AML-193 (cell line): ENCODE results near the gene HSPA4L.

Experiments
- DNase-seq, 2 experiments: peaks; one replicate each; lab custom pipeline; 2025; lab: John Stamatoyannopoulos, UW

HSPA4L gene

GRCh38 chr4:127782275-127783025 is at the start of gene HSPA4L:
TSS of gene HSPA4L (plus strand) at chr4:127782322. CDS start at chr4:127782551, 229 bp downstream.
- DNase-seq, result no peak

DNA sequence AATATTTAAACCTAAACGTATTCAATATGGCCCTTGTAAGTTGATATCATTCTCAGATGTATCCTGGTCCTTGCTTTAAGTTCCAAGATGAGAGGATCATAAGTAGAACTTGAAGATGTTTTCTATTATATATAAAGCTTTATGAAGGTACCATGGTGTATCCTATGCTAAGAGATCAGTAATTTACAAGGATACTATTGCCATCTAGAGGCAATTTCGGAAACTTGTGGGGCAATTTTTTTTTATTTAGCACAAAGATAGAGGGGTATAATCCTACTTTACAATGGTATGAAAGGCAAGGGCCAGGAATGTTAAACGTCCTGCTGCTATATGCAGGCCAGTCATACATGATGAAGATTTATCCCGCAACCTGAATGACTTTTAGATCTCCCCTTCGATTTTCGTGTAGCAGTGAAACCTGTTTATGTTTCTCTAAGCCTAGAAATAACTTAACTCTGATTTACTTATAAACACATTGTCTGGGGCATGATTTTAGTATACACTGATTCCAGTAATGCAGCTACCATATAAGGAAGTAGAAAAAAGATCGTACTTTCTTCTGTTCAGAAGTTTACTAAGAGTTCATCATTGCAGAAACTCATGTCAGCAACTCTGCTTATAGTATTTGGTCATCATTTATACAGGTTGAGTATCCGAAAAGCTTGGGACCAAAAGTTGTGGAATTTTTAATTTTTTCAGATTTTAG is 49.3 kb upstream of the HSPA4L start:
- peak; percentile 38 to 50 for DNase-seq

DNA sequence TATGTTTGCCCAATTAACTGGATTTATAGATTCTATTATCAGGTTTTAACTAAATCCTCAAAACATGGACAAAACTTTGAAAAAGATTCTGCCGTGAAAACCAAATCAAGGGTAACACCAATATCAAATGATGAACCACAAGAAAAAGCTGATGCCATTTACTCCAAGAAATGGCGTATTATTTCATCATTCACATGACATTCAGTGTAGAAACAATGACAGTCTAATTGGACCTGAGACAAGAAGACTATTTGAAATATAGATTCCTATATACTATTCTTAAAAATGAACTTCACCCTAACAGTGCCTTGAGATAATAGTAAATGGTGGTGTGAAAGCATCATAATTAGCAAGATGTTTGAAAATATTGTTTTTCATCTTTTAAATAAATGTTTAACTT is 47.1 kb upstream of the HSPA4L start:
- DNase-seq, result no peak

DNA sequence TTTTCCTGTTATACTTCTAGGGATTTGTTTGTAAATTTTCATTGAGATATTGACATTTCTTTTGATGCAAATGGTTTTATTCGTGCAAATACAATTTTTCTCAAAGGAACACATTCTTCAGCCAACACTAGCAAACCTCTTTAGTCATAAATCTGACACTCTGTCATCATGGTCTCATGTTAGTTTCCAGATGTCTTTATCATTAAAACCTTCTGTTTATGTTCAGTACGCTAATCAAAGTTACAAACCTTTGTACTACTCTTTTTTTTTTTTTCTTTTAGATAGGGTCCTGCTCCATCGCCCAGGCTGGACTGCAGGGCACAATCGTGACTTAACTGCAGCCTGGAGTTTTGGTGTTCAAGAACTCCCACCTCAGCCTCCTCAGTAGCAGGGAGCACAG is 44.8 kb upstream of the HSPA4L start:
- DNase-seq, result no peak

- no peak for DNase-seq
Measured at GRCh38 chr4:127741247-127741646, 40.9 kb upstream of the HSPA4L start.

DNA sequence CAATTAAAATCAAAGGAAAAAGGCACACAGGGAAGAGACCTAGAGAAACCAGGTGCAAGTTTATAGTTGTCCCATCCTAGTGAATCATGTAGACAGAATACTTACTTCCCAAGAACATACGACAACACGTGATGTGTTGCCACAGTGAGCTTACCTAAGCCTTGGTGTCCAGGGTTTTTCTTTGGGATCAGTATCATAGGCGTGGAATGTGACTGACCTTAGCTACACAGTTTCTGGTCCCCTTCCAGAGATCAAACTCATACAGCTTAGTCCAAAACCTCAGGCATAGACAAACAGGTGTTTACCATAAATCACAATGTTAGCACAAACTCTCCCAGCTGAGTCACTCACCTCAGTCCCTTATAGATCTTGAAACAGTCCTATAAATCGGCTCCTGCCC is 34.2 kb upstream of the HSPA4L start:
- no peak for DNase-seq

DNA sequence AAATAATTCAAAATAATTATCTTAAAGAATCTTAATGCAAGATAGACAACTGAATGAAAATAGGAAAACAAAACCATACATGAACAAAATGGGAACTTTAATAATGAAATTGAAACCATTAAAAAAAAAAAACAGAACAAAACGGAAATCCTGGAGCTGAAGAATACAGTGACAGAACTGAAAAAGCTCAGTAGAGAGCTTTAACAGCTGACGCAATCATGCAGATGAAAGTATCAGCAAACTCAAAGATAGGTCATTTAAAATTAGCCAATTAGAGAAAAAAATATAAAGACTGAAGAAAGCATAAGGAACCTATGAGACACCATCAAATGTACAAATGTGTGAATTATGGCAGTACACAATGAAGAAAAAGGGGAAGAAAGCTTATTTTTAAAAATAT is 33.2 kb upstream of the HSPA4L start:
- no peak for DNase-seq

DNA sequence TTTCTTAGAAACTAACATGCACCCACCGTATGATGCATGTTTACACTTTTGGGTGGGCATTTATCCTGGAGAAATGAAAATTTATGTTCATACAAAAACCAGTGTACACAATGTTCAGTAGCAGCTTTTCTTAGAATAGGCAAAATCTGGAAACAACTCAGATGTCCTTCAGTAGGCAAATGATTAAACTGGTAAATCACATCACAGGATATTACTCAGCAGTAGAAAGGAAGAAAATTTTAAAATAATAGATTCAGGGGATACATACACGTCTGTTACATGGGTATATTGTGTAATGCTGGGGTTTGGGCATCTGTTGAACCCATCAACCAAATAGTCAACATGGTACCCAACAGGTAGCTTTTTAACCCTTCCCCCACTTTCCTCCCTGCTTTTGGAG is 25.2 kb upstream of the HSPA4L start:
- DNase-seq, result no peak

- no peak for DNase-seq
Measured at GRCh38 chr4:127759228-127759820, 22.8 kb upstream of the HSPA4L start.

- no peak for DNase-seq
Measured at GRCh38 chr4:127759893-127760292, 22.2 kb upstream of the HSPA4L start.

DNA sequence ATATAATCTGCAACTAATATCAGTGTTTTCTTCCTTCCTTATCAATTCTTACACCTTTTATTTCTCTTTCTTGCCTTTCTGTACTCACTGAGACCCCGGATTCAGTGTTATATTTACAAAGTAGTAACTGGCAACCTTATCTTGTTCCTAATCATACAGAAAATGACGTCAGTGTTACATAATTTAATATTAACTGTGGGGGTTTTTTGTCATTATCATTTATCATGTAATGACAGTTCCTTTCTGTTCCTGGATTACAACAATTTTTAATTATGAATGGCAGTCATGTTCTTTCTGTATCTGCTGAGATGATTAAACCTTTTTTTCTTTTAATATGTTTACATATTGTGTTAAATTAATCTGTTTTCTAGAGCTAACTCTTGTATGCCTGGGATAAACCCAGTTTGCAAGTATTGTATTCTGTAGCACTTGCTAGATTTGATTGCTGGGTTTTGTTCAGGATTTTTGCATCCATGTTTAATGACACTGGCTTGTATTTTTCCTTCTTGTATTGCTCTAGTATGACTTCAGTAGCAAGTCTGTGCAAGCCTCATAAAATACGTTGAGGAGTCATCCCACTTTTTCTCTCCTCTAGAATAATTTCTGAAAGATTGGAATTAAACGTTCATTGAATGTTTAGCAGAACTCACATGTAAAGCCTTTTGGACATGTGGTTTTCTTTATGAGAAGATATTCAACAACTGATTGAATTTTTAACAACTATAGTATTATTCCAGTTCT is 10.4 kb upstream of the HSPA4L start:
- no peak for DNase-seq

GRCh38 chr4:127772769-127773671 is 9.1 kb upstream of the HSPA4L start:
- no peak for DNase-seq

DNA sequence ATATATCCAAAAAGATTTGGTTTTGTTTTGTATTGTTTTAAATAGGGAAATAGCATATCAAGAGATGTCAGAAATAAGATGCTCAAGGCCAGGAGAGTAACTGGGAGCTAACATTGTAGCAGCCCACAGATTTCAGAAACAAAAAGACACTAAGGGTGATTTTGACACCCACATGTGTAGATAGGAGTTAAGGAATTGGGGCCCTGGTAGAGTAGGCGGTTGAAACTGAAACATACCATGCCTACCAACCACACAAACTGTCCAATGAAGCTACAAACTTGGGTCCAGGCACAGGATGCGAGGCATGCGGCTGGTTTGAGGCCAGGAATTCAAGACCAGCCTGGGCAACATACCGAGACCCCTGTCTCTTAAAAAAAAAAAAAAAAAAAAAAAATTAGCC is 6.3 kb upstream of the HSPA4L start:
- no peak for DNase-seq

- no peak for DNase-seq
Measured at GRCh38 chr4:127776620-127777019, 5.5 kb upstream of the HSPA4L start.

DNA sequence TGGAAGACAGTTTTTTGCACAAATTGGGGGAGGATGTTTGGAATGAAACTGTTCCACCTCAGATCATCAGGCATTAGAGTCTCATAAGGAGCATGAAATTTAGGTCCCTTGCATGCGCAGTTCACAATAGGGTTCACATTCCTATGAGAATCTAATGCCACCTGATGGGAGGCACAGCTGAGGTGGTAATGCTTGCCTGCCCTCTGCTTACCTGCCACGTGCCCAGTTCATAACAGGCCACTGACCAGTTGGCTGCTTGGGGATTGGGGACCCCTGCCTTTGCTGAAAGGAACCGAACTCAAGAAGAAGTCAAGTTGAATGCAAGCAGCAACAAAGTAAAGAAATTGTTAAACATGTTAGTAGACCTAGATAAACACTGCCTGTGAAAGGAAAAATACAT is 4.6 kb upstream of the HSPA4L start:
- no peak for DNase-seq

GRCh38 chr4:127778102-127778501 is 4.0 kb upstream of the HSPA4L start:
- DNase-seq, result no peak

GRCh38 chr4:127780598-127780997 is 1.5 kb upstream of the HSPA4L start:
- no peak for DNase-seq

DNA sequence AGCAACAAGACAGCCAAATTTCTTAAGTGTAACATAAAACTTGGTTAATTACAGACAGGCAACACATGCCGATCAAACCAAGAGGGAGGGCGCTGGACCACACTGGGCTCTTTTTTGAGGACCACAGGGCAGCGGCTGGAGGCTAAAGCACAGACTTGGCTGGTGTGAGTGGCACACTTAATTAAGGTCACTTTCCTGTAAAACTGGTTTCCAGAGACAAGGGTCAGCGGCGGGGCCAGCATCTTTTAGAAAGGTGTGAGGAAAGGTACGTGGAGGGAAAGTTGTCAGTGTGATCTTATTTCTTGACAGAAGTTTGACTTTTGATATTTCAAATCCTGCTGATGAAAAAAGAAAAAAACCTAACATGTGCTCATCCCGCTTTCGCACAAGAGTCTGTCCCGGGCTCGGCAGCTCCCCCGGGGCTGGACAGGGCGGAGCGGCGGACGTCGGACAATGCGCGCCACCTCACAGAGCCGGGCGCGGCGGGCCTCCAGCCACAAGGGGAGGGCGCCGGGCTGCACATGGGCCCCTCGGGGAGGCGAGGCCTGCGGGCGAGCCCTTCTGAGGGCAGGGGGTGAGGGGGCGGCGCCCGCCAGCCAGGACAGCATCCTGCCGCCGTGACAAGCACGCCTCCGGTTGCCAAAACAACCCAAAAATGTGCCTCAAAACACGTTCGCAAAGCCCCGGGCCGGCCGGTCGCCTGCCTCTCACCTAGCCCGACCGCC is 660 bp upstream of the HSPA4L start:
- DNase-seq, result no peak

GRCh38 chr4:127782025-127782274 is 172 bp upstream of the HSPA4L start:
- DNase-seq, result no peak

- DNase-seq, result no peak
Measured at GRCh38 chr4:127783026-127783769, 1.1 kb downstream of the HSPA4L start.
